Urothelium cell line (cell line): ENCODE measurements around the gene VIL1.
A peak's percentile ranks its signal among the peaks of the same experiment; 100 is the strongest.

Experiments
- DNase-seq: peaks from one replicate; pipeline ENCODE4 v3.0.0; 2011; ENCODE audit warnings: low spot score, mixed read lengths
- FAIRE-seq: peaks from 2 replicates; lab custom pipeline; 2011; peaks lifted over from hg19 to GRCh38; lab: Jason Lieb, UNC

The VIL1 gene

GRCh38 chr2:218394298-218395089 is 24.4 kb upstream of the VIL1 start:
- no peak for FAIRE-seq

GRCh38 chr2:218395090-218395444 is 23.9 kb upstream of the VIL1 start:
- DNase-seq (no peak), FAIRE-seq (no peak)

More at GRCh38 chr2:218394298-218395089, 24.4 kb upstream of the VIL1 start:
- DNase-seq, result no peak

- DNase-seq (no peak), FAIRE-seq (no peak)
Measured at GRCh38 chr2:218395456-218395825, 23.5 kb upstream of the VIL1 start.

- DNase-seq, result peak; percentile 92
- peak; percentile 85 for FAIRE-seq
Measured at GRCh38 chr2:218395826-218396687, 22.9 kb upstream of the VIL1 start.

- FAIRE-seq, result no peak
- DNase-seq, result peak; percentile 67
Measured at GRCh38 chr2:218396688-218397462, 22.0 kb upstream of the VIL1 start.

- FAIRE-seq (no peak), DNase-seq (no peak)
Measured at GRCh38 chr2:218397463-218397819, 21.5 kb upstream of the VIL1 start.

GRCh38 chr2:218397820-218398436 is 21.0 kb upstream of the VIL1 start:
- FAIRE-seq (no peak), DNase-seq (peak; percentile 45)

- DNase-seq, result peak; percentile 51
- FAIRE-seq, result no peak
Measured at GRCh38 chr2:218398437-218399390, 20.2 kb upstream of the VIL1 start.

GRCh38 chr2:218399391-218400166 is 19.3 kb upstream of the VIL1 start, which contains the start of gene CTDSP1:
TSS of gene CTDSP1 (plus strand) at chr2:218399868. CDS start at chr2:218400091, 223 bp downstream.
- peak; percentile 90 for DNase-seq
- FAIRE-seq, result peak; percentile 44

GRCh38 chr2:218400167-218400929 is 18.6 kb upstream of the VIL1 start:
- DNase-seq, result no peak

GRCh38 chr2:218400930-218401881 is 17.7 kb upstream of the VIL1 start:
- FAIRE-seq (no peak), DNase-seq (no peak)

More at GRCh38 chr2:218400167-218400929, 18.6 kb upstream of the VIL1 start:
- FAIRE-seq, result no peak

- DNase-seq, result no peak
- no peak for FAIRE-seq
Measured at GRCh38 chr2:218401890-218402289, 17.0 kb upstream of the VIL1 start.

GRCh38 chr2:218402491-218402901 is 16.4 kb upstream of the VIL1 start:
- FAIRE-seq (no peak), DNase-seq (no peak)

- DNase-seq, result no peak
- no peak for FAIRE-seq
Measured at GRCh38 chr2:218402911-218403411, 16.0 kb upstream of the VIL1 start.

GRCh38 chr2:218403810-218404209 is 15.1 kb upstream of the VIL1 start:
- DNase-seq, result no peak
- no peak for FAIRE-seq

GRCh38 chr2:218404351-218405085 is 14.4 kb upstream of the VIL1 start:
- FAIRE-seq, result no peak
- no peak for DNase-seq
